ENCODE measurements around the gene SLC25A40.
"Not testable (repeated sequence)": the region's sequence is repeated elsewhere in the genome, so short reads cannot be mapped to it uniquely, and the experiment has no call there.

The SLC25A40 gene

GRCh38 chr7:87876040-87876868 is at the start of gene SLC25A40, which contains the start of gene DBF4:
Gene SLC25A40 (minus strand): TSS chr7:87876360. CDS start chr7:87858727, 17,633 bp downstream.
Gene DBF4 (plus strand): TSS chr7:87876493. CDS start chr7:87876733, 240 bp downstream.
- H3K36me3 ChIP-seq (ENCODE audit: insufficient read depth, low read depth, low read length): peaks cover 33% of the 10 kb centered on the region
- H3K27ac ChIP-seq (ENCODE audit: low read length): peak within 1 kb of the TSS; percentile 68
- H3K4me1 ChIP-seq (ENCODE audit: insufficient read depth, low read length): peaks cover 8% of the 10 kb centered on the region; the same call in 1 of the 2 replicates
- no peaks in the 10 kb centered on the region for H3K27me3 ChIP-seq (ENCODE audit: insufficient read depth, low read length)
- no peaks in the 10 kb centered on the region; the same call in 1 of the 2 replicates for H3K9me3 ChIP-seq (ENCODE audit: insufficient read depth, low read depth, low read length)
- H3K4me3 ChIP-seq (ENCODE audit: low read length): peak within 1 kb of the TSS; percentile 97
- peak within 1 kb of the TSS; percentile 98 for H3K9ac ChIP-seq (ENCODE audit: low read depth, low read length)

- not testable (repeated sequence) for H3K4me3 ChIP-seq (ENCODE audit: low read length); H3K27ac ChIP-seq (ENCODE audit: low read length); H3K27me3 ChIP-seq (ENCODE audit: insufficient read depth, low read length); H3K9ac ChIP-seq (ENCODE audit: low read depth, low read length); H3K36me3 ChIP-seq (ENCODE audit: insufficient read depth, low read depth, low read length); H3K9me3 ChIP-seq (ENCODE audit: insufficient read depth, low read depth, low read length)
- peaks cover 11% of the 10 kb centered on the region; the same call in 1 of the 2 replicates for H3K4me1 ChIP-seq (ENCODE audit: insufficient read depth, low read length)
These were observed 46.7 kb upstream of the SLC25A40 start for GRCh38 chr7:87922759-87923395.

GRCh38 chr7:87920578-87920977 is 44.4 kb upstream of the SLC25A40 start:
- H3K27me3 ChIP-seq (ENCODE audit: insufficient read depth, low read length): no peaks in the 10 kb centered on the region
- no peak overlapping the region for H3K4me3 ChIP-seq (ENCODE audit: low read length)
- no peak overlapping the region for H3K27ac ChIP-seq (ENCODE audit: low read length)
- H3K36me3 ChIP-seq (ENCODE audit: insufficient read depth, low read depth, low read length): no peaks in the 10 kb centered on the region
- no peak overlapping the region for H3K9ac ChIP-seq (ENCODE audit: low read depth, low read length)
- no peaks in the 10 kb centered on the region for H3K9me3 ChIP-seq (ENCODE audit: insufficient read depth, low read depth, low read length)
- no peaks in the 10 kb centered on the region for H3K4me1 ChIP-seq (ENCODE audit: insufficient read depth, low read length)

- Histone ChIP-seq H3K9me3 (ENCODE audit: insufficient read depth, low read depth, low read length) (no peaks in the 10 kb centered on the region), H3K9ac (ENCODE audit: low read depth, low read length) (no peak overlapping the region), H3K4me1 (ENCODE audit: insufficient read depth, low read length) (no peaks in the 10 kb centered on the region), H3K4me3 (ENCODE audit: low read length) (no peak overlapping the region), H3K27me3 (ENCODE audit: insufficient read depth, low read length) (no peaks in the 10 kb centered on the region), H3K36me3 (ENCODE audit: insufficient read depth, low read depth, low read length) (no peaks in the 10 kb centered on the region), H3K27ac (ENCODE audit: low read length) (no peak overlapping the region)
These were observed 43.7 kb upstream of the SLC25A40 start for GRCh38 chr7:87919875-87920274.

- no peaks in the 10 kb centered on the region for H3K4me1 ChIP-seq (ENCODE audit: insufficient read depth, low read length)
- H3K27me3 ChIP-seq (ENCODE audit: insufficient read depth, low read length): no peaks in the 10 kb centered on the region
- no peak overlapping the region for H3K4me3 ChIP-seq (ENCODE audit: low read length)
- H3K36me3 ChIP-seq (ENCODE audit: insufficient read depth, low read depth, low read length): no peaks in the 10 kb centered on the region
- no peak overlapping the region for H3K27ac ChIP-seq (ENCODE audit: low read length)
- no peak overlapping the region for H3K9ac ChIP-seq (ENCODE audit: low read depth, low read length)
- H3K9me3 ChIP-seq (ENCODE audit: insufficient read depth, low read depth, low read length): no peaks in the 10 kb centered on the region
These were observed 42.6 kb upstream of the SLC25A40 start for GRCh38 chr7:87918740-87919139.

- Histone ChIP-seq H3K9ac (ENCODE audit: low read depth, low read length) (no peak overlapping the region), H3K4me3 (ENCODE audit: low read length) (no peak overlapping the region), H3K27ac (ENCODE audit: low read length) (no peak overlapping the region), H3K36me3 (ENCODE audit: insufficient read depth, low read depth, low read length) (peaks cover 14% of the 10 kb centered on the region), H3K4me1 (ENCODE audit: insufficient read depth, low read length) (no peaks in the 10 kb centered on the region), H3K27me3 (ENCODE audit: insufficient read depth, low read length) (no peaks in the 10 kb centered on the region), H3K9me3 (ENCODE audit: insufficient read depth, low read depth, low read length) (no peaks in the 10 kb centered on the region)
These were observed 36.0 kb upstream of the SLC25A40 start for GRCh38 chr7:87912121-87912520.

- H3K9me3 ChIP-seq (ENCODE audit: insufficient read depth, low read depth, low read length); H3K4me1 ChIP-seq (ENCODE audit: insufficient read depth, low read length); H3K4me3 ChIP-seq (ENCODE audit: low read length); H3K9ac ChIP-seq (ENCODE audit: low read depth, low read length); H3K27me3 ChIP-seq (ENCODE audit: insufficient read depth, low read length); H3K27ac ChIP-seq (ENCODE audit: low read length): not testable (repeated sequence)
- peaks cover 43% of the 10 kb centered on the region for H3K36me3 ChIP-seq (ENCODE audit: insufficient read depth, low read depth, low read length)
These were observed 32.7 kb upstream of the SLC25A40 start for GRCh38 chr7:87908814-87909213.

- H3K27me3 ChIP-seq (ENCODE audit: insufficient read depth, low read length); H3K27ac ChIP-seq (ENCODE audit: low read length); H3K9me3 ChIP-seq (ENCODE audit: insufficient read depth, low read depth, low read length); H3K9ac ChIP-seq (ENCODE audit: low read depth, low read length); H3K4me1 ChIP-seq (ENCODE audit: insufficient read depth, low read length); H3K4me3 ChIP-seq (ENCODE audit: low read length): not testable (repeated sequence)
- peaks cover 58% of the 10 kb centered on the region for H3K36me3 ChIP-seq (ENCODE audit: insufficient read depth, low read depth, low read length)
These were observed 31.2 kb upstream of the SLC25A40 start for GRCh38 chr7:87907136-87907906.

- Histone ChIP-seq H3K4me3 (ENCODE audit: low read length) (no peak overlapping the region), H3K27ac (ENCODE audit: low read length) (no peak overlapping the region), H3K9me3 (ENCODE audit: insufficient read depth, low read depth, low read length) (no peaks in the 10 kb centered on the region), H3K4me1 (ENCODE audit: insufficient read depth, low read length) (no peaks in the 10 kb centered on the region), H3K9ac (ENCODE audit: low read depth, low read length) (no peak overlapping the region), H3K36me3 (ENCODE audit: insufficient read depth, low read depth, low read length) (peaks cover 97% of the 10 kb centered on the region), H3K27me3 (ENCODE audit: insufficient read depth, low read length) (no peaks in the 10 kb centered on the region)
These were observed 23.1 kb upstream of the SLC25A40 start for GRCh38 chr7:87899255-87899654.

GRCh38 chr7:87895363-87895762 is 19.2 kb upstream of the SLC25A40 start:
- H3K9me3 ChIP-seq (ENCODE audit: insufficient read depth, low read depth, low read length): no peaks in the 10 kb centered on the region
- no peak overlapping the region for H3K4me3 ChIP-seq (ENCODE audit: low read length)
- no peak overlapping the region for H3K27ac ChIP-seq (ENCODE audit: low read length)
- H3K4me1 ChIP-seq (ENCODE audit: insufficient read depth, low read length): no peaks in the 10 kb centered on the region
- H3K9ac ChIP-seq (ENCODE audit: low read depth, low read length): no peak overlapping the region
- peaks cover 92% of the 10 kb centered on the region for H3K36me3 ChIP-seq (ENCODE audit: insufficient read depth, low read depth, low read length)
- H3K27me3 ChIP-seq (ENCODE audit: insufficient read depth, low read length): no peaks in the 10 kb centered on the region

- Histone ChIP-seq H3K4me3 (ENCODE audit: low read length) (no peak overlapping the region), H3K27ac (ENCODE audit: low read length) (no peak overlapping the region), H3K4me1 (ENCODE audit: insufficient read depth, low read length) (no peaks in the 10 kb centered on the region), H3K27me3 (ENCODE audit: insufficient read depth, low read length) (no peaks in the 10 kb centered on the region), H3K36me3 (ENCODE audit: insufficient read depth, low read depth, low read length) (peaks cover 98% of the 10 kb centered on the region), H3K9ac (ENCODE audit: low read depth, low read length) (no peak overlapping the region), H3K9me3 (ENCODE audit: insufficient read depth, low read depth, low read length) (no peaks in the 10 kb centered on the region)
These were observed 10.7 kb upstream of the SLC25A40 start for GRCh38 chr7:87886875-87887274.

Data from iPS-20b (cell line).